Spleen (tissue), 11 donors: Measurements from ENCODE around the gene CNTNAP1. TPM values are rescaled to one million over a fixed set of nuclear protein-coding genes. Genes with fewer than 3 reads are reported as not detected.
A peak's percentile ranks its signal among the peaks of the same experiment; 100 is the strongest.
"Not testable (repeated sequence)": the region's sequence is repeated elsewhere in the genome, so short reads cannot be mapped to it uniquely, and the experiment has no call there.

ENCODE experiments used
- DNase-seq: peaks from one replicate; pipeline ENCODE4 v3.0.0-alpha.2; 2020
- H3K27ac ChIP-seq, 8 donors: fragments of 200-600 bp; sonication (generic) in 7 of 8; 1 replicate in 4 of 8; 2 replicates in 4 of 8; pipeline versions ENCODE4 v1.5.0 to v1.8.0; 2016 to 2021; ENCODE audit warnings: inconsistent platforms in 4 of 8, mild to moderate bottlenecking in 4 of 8, moderate library complexity in 1 of 8
- H3K27me3 ChIP-seq, 7 donors: fragments of 200-600 bp; sonication (generic) in 6 of 7; replicated peaks in 1 of 7; 1 replicate in 4 of 7; 2 replicates in 3 of 7; pipeline versions ENCODE4 v1.5.0 to v1.8.0; 2016 to 2021; ENCODE audit warnings: inconsistent platforms in 3 of 7, mild to moderate bottlenecking in 1 of 7
- H3K36me3 ChIP-seq, 6 donors: fragments of 200-600 bp; sonication (generic) in 5 of 6; 1 replicate in 4 of 6; 2 replicates in 2 of 6; pipeline versions ENCODE4 v1.5.0 to v1.8.0; 2016 to 2021; ENCODE audit warnings: inconsistent platforms in 2 of 6
- H3K4me1 ChIP-seq, 6 donors: fragments of 200-600 bp; sonication (generic) in 5 of 6; 1 replicate in 3 of 6; 2 replicates in 3 of 6; pipeline versions ENCODE4 v1.5.0 to v1.8.0; 2016 to 2021; ENCODE audit warnings: inconsistent platforms in 3 of 6
- H3K4me3 ChIP-seq, 8 donors: fragments of 200-600 bp; sonication (generic) in 7 of 8; 1 replicate in 4 of 8; 2 replicates in 4 of 8; pipeline versions ENCODE4 v1.5.0 to v1.8.0; 2016 to 2021; ENCODE audit warnings: inconsistent platforms in 4 of 8, mild to moderate bottlenecking in 4 of 8, moderate library complexity in 2 of 8
- H3K9me3 ChIP-seq, 8 donors: fragments of 200-600 bp; sonication (generic) in 7 of 8; 1 replicate in 4 of 8; 2 replicates in 4 of 8; pipeline versions ENCODE4 v1.5.0 to v1.8.0; 2016 to 2021; ENCODE audit warnings: inconsistent platforms in 4 of 8
- POLR2A ChIP-seq, 3 donors: fragments of 450-650 bp; IDR thresholded peaks; one replicate each; pipeline ENCODE4 v1.5.1; 2017; ENCODE audit warnings: antibody characterized with exemption in 3 of 3, mild to moderate bottlenecking in 1 of 3
- POLR2AphosphoS5 ChIP-seq, 3 donors: sonication (generic); formaldehyde crosslinking; IDR thresholded peaks; one replicate each; pipeline ENCODE4 v1.5.1; 2017; ENCODE audit warnings: antibody characterized with exemption in 3 of 3
- WGBS, 5 donors: extraction: QIAGEN DNeasy Blood & Tissue Kit in 3 of 5; methylation state at CpG; one replicate each; pipeline versions ENCODE4 v1.1.5 to v1.1.7; 2013 to 2018; 5-methylcytosine and 5-hydroxymethylcytosine counted together
- intact Hi-C: fragments of 100-400 bp; cut with DNase I; formaldehyde crosslinking; loops from one replicate; pipeline ENCODE4 v1.15.0; 2023; ENCODE audit warnings: low total_unique reads
- polyA plus RNA-seq, 3 donors: library from polyadenylated mRNA; stranded (reverse); fragments of 200-250 nt; gene quantifications; one replicate each; pipeline ENCODE4 v1.2.1, GENCODE V29; 2013
- total RNA-seq, 7 donors: library from RNA; depleted of rRNA in 3 of 7; stranded (reverse); fragments of >200 nt in 3 of 7; fragmentation: NEBNext Ultra II Directional in 4 of 7; extraction: Animal tissue kit (Norgen Biotek cat#: 25700) in 4 of 7; gene quantifications; one replicate each; pipeline versions ENCODE4 v1.1.0 to v1.2.1, GENCODE V29; 2016 to 2021
- TF ChIP-seq, protein P1 (sequence below), 11 experiments: fragments of 200-600 bp in 7 of 11; fragments of 450-650 bp in 4 of 11; sonication (generic) in 4 of 11; IDR thresholded peaks in 8 of 11; conservative IDR thresholded peaks in 3 of 11; 1 replicate in 7 of 11; 2 replicates in 4 of 11; pipeline versions ENCODE4 v1.4.0 to v1.8.0; 2016 to 2021; ENCODE audit warnings: antibody characterized with exemption in 11 of 11, inconsistent platforms in 4 of 11, mild to moderate bottlenecking in 1 of 11
- donor health status: healthy with polysubstance abuse.
- donor health status: DM: no; HTN: no; CAD: no; lungs with moderate emphysema.
- donor health status: DM: no; HTN: no; CAD: no.
- donor health status: Bipolar disorder and iron deficiency.
- donor health status: healthy.
- donor health status: DM: no; HTN: no; CAD: no.
- donor health status: DM: yes; HTN: yes; CAD: no.

Gene CNTNAP1
- total and polyA plus RNA-seq, 10 donors = 1.1 to 11.2 (median 4.3) TPM

DNA sequence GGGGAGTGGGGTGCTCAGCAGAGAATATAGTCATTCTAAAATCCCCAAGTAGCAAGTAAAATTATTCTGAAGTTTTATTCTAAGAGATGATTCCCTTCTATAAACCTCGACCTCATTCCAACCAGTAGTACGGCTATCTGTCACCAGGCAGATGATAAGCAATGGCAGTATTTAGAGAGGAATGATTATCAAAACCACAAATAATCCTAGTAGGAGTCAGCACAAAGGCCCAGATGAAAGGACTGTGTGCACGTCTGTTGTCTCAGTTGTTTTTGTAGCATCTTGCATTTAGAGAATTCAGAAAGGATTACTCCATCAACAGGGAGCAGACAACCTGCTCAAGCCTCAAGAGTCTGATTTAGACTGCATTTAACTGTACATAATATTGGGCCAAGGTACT lies 41.3 kb downstream of the CNTNAP1 start:
- no peaks in the 10 kb centered on the region for H3K9me3 ChIP-seq
- 84 to 95% (median 91%) methylated on average over 3 of the region's 3 CpGs for WGBS, 5 donors
- intact Hi-C loops = loop anchor here (5.0 kb wide), 1 partner anchor 39 kb away; the partner anchor contains the start of gene RAMP2
- H3K36me3 ChIP-seq = peaks cover 2 to 100% (median 96%) of the 10 kb centered on the region in 6 donors
- TF ChIP-seq POLR2AphosphoS5 (IDR thresholded peaks at IDR 0.05) (no peak), POLR2A (IDR thresholded peaks at IDR 0.05) (no peak)
- TF ChIP-seq, protein P1, sequence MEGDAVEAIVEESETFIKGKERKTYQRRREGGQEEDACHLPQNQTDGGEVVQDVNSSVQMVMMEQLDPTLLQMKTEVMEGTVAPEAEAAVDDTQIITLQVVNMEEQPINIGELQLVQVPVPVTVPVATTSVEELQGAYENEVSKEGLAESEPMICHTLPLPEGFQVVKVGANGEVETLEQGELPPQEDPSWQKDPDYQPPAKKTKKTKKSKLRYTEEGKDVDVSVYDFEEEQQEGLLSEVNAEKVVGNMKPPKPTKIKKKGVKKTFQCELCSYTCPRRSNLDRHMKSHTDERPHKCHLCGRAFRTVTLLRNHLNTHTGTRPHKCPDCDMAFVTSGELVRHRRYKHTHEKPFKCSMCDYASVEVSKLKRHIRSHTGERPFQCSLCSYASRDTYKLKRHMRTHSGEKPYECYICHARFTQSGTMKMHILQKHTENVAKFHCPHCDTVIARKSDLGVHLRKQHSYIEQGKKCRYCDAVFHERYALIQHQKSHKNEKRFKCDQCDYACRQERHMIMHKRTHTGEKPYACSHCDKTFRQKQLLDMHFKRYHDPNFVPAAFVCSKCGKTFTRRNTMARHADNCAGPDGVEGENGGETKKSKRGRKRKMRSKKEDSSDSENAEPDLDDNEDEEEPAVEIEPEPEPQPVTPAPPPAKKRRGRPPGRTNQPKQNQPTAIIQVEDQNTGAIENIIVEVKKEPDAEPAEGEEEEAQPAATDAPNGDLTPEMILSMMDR (IDR thresholded peaks at IDR 0.05 in 8 of 11, conservative IDR thresholded peaks at IDR 0.05 in 3 of 11) = no peak
- H3K27ac ChIP-seq = no peak overlapping the region
- no peaks in the 10 kb centered on the region for H3K27me3 ChIP-seq
- no peak overlapping the region for H3K4me3 ChIP-seq
- no peak for DNase-seq
- peaks cover 0 to 4% (median 0%) of the 10 kb centered on the region in 6 donors for H3K4me1 ChIP-seq

DNA sequence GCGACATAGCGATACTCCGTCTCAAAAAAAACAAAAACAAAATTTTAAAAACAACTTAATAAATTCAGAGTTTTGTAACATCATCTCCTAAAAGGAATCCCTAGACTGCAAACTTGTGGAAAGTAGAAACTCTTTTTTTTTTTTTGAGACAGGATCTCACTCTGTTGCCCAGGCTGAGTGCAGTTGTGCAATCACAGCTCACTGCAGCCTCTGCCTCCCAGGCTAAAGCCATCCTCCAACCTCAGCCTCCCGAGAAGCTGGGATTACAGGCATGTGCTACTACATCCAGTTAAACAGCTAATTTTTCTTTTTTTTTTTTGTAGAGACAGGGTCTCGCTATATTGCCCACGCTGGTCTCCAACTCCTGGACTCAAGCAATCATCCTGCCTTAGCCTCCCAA lies 42.8 kb downstream of the CNTNAP1 start:
- intact Hi-C loops = no loop called here
- TF ChIP-seq, protein P1 (IDR thresholded peaks at IDR 0.05 in 8 of 11, conservative IDR thresholded peaks at IDR 0.05 in 3 of 11) = no peak
- TF ChIP-seq POLR2A (IDR thresholded peaks at IDR 0.05) (no peak), POLR2AphosphoS5 (IDR thresholded peaks at IDR 0.05) (no peak)
- no peak for DNase-seq
- Histone ChIP-seq H3K27ac (no peak overlapping the region), H3K4me1 (peaks cover 0 to 4% (median 0%) of the 10 kb centered on the region in 6 donors), H3K27me3 (no peaks in the 10 kb centered on the region), H3K36me3 (peaks cover 0 to 100% (median 93%) of the 10 kb centered on the region in 6 donors), H3K9me3 (no peaks in the 10 kb centered on the region), H3K4me3 (no peak overlapping the region)
- 96 to 99% (median 98%) methylated on average over 6 of the region's 6 CpGs for WGBS, 5 donors

DNA sequence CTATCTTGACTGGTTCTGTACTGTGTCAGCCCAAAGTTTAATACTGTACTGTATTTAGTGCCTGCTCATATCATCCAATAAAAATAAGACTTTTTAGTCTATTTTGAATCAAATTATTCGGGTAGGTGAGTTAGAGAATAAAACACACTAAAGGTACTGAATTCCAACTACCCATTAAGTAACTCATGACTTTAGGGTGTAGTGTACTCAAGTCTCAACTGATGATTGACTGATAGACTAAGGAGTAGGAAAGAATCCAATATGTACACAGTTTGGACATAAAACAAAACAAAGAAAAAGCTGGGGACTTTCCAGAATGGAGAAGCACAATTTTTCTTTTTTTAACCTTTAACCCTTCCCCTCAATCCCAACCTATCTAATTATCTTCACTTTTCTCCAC lies 58.4 kb downstream of the CNTNAP1 start:
- no peak overlapping the region for H3K4me3 ChIP-seq
- WGBS, 5 donors = 80 to 94% (median 90%) methylated on average over 1 of the region's 1 CpG
- H3K36me3 ChIP-seq = peaks cover 0 to 22% (median 2%) of the 10 kb centered on the region in 6 donors
- intact Hi-C loops = no loop called here
- peaks cover 0 to 2% (median 0%) of the 10 kb centered on the region in 7 donors for H3K27me3 ChIP-seq
- H3K4me1 ChIP-seq = peaks cover 18 to 70% (median 41%) of the 10 kb centered on the region in 6 donors
- H3K27ac ChIP-seq = no peak overlapping the region
- no peaks in the 10 kb centered on the region for H3K9me3 ChIP-seq
- no peak for DNase-seq
- TF ChIP-seq POLR2A (IDR thresholded peaks at IDR 0.05) = no peak
- no peak for TF ChIP-seq POLR2AphosphoS5 (IDR thresholded peaks at IDR 0.05)
- TF ChIP-seq, protein P1 (IDR thresholded peaks at IDR 0.05 in 8 of 11, conservative IDR thresholded peaks at IDR 0.05 in 3 of 11) = no peak

DNA sequence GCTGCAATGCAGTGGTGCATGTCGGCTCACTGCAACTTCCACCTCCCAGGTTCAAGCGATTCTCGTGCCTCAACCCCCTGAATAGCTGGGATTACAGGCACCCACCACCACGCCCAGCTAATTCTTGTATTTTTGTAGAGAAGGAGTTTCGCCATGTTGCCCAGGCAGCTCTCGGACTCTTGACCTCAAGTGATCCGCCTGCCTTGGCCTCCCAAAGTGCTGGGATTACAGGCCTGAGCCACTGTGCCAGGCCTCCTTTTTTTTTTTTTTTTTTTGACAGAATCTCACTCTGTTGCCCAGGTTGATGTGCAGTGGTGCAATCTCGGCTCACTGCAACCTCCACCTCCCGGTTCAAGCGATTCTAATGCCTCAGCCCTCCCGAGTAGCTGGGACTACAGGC lies 60.6 kb downstream of the CNTNAP1 start:
- peaks cover 0 to 15% (median 0%) of the 10 kb centered on the region in 6 donors for H3K36me3 ChIP-seq
- peaks cover 18 to 49% (median 30%) of the 10 kb centered on the region in 6 donors for H3K4me1 ChIP-seq
- intact Hi-C loops, H3K4me3 ChIP-seq, H3K27ac ChIP-seq, H3K27me3 ChIP-seq, H3K9me3 ChIP-seq: not testable (repeated sequence)
- peak; percentile 30 for DNase-seq
- 88 to 92% (median 89%) methylated on average over 11 of the region's 11 CpGs for WGBS, 5 donors
